GM12891 (cell line): ENCODE measurements around the gene ANKRD40CL.
A peak's percentile ranks its signal among the peaks of the same experiment; 100 is the strongest.

Experiments used
- DNase-seq: peaks from one replicate; pipeline ENCODE4 v3.0.0; 2011; ENCODE audit warnings: low spot score; ENCODE audit not compliant: insufficient read length
- FAIRE-seq: peaks from 2 replicates; lab custom pipeline; 2011; peaks lifted over from hg19 to GRCh38; lab: Jason Lieb, UNC
- PAX5 ChIP-seq: IDR thresholded peaks from 2 replicates; pipeline ENCODE4 v1.6.1; 2011; ENCODE audit warnings: low read length, moderate library complexity, mild to moderate bottlenecking; ENCODE audit not compliant: insufficient read depth, severe bottlenecking
- POLR2A ChIP-seq: IDR thresholded peaks from 2 replicates; pipeline ENCODE4 v1.6.1; 2011; ENCODE audit warnings: low read depth, low read length, control low read depth
- POLR2AphosphoS5 ChIP-seq: IDR thresholded peaks from 2 replicates; pipeline ENCODE4 v1.6.1; 2011; ENCODE audit warnings: low read depth, low read length, control low read depth
- POU2F2 ChIP-seq: IDR thresholded peaks from 2 replicates; pipeline ENCODE4 v1.6.1; 2011; ENCODE audit warnings: low read depth, mild to moderate bottlenecking, control low read depth, low read length, moderate library complexity
- SPI1 ChIP-seq: IDR thresholded peaks from 2 replicates; pipeline ENCODE4 v1.6.1; 2011; ENCODE audit warnings: low read depth, low read length, control low read depth
- TAF1 ChIP-seq: IDR thresholded peaks from 2 replicates; pipeline ENCODE4 v1.6.1; 2011; ENCODE audit warnings: low read depth, low read length, control low read depth

The ANKRD40CL gene

GRCh38 chr17:50765454-50766221 lies 1.7 kb downstream of the ANKRD40CL start:
- TF ChIP-seq PAX5 (no peak), SPI1 (peak; percentile 34; the same call in 1 of the 2 replicates)
- FAIRE-seq: peak; percentile 57
- no peak for DNase-seq

- FAIRE-seq (no peak), DNase-seq (no peak)
- TF ChIP-seq POLR2A (no peak), POLR2AphosphoS5 (no peak), POU2F2 (no peak), SPI1 (no peak), TAF1 (no peak), PAX5 (no peak)
Observed at GRCh38 chr17:50764734-50765149, 2.6 kb downstream of the ANKRD40CL start.

DNA sequence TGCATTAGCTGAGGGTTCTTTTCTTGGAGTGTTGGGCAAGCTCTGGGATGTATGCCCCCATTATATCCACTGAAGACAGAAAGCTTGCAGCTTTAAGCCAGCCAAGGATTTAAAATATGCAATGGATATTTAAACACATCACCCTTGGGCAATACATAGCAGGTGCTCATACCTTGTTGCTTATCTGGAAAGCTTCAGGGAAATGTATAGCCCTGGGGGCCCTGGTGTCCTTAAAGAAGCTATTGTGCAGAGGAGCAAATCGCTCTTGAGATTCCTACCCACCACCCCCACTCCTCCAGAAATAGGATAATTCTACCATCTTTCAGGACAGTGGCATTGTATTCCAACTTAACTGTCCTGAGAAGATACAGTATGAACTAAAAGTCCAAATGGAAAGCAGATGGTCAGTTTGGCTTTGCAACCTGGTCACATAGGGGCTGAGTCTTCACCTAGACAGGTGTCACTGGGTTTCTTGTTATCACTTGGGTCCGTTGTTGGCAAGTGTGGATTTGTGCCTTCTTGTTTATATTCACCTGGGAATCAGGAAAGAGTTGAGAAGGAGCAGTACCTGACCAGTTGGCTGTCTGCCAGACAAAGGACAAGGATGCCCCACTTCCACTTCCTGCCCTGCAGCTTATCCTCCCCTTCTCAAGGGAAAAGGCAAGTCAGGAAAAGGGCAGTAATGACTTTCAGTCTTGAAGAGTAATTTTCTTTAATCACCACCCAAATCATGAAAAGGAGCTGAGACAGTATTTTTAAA lies 3.4 kb downstream of the ANKRD40CL start:
- TF ChIP-seq SPI1 (0 out of 2 replicates have a peak, but pooled peaks have one; percentile 6), POU2F2 (no peak)
- DNase-seq (no peak), FAIRE-seq (no peak)

- no peak for FAIRE-seq
- DNase-seq: no peak
- TF ChIP-seq POU2F2 (no peak), POLR2AphosphoS5 (no peak), TAF1 (no peak)
Observed at GRCh38 chr17:50762177-50762576, 5.1 kb downstream of the ANKRD40CL start.

DNA sequence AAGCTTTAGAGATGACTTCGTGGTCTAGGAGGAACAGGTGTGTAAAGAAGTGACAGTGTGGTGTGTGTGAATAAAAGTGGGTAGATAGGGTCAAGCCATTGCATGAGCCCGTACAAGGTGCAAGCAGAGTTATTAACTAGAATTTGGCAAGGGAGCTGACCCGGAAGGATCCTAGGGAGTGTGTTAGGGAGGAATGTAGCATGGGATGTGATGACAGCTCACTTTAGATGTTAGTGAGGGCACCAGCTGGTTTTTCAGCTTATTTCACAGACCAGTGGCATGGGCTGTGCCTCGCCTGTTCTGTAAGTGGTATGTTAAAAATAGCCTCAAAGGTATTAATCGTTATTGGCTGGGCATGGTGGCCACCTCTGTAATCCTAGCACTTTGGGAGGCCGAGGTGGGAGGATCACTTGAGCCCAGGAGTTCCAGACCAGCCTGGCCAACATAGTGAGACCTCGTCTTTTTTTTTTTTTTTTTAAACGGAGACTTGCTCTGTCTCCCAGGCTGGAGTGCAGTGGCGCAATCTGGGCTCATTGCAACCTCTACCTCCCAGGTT lies 8.3 kb downstream of the ANKRD40CL start:
- DNase-seq: no peak
- no peak for FAIRE-seq
- no peak for TF ChIP-seq POLR2A
- no peak for TF ChIP-seq POU2F2

DNA sequence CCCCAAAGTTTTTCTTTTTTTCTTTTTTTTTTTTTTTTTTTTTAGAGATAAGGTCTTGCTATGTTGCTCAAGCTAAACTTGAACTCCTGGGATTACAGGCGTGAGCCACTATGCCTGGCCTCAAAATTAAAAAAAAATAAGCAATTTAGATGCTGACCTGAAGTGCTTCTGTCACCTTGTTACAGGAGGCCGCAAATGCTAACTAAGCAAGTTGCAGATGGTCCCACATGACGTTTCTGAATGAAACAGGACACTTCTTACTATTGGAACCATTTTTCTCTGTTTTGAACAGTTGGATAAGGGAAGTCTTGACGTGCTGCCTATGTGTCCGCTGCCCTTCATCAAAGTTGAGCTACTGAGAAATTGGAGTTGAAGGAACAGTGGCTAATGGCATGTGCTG lies 8.8 kb downstream of the ANKRD40CL start:
- TF ChIP-seq SPI1 (no peak), TAF1 (no peak), PAX5 (no peak), POU2F2 (no peak), POLR2AphosphoS5 (no peak), POLR2A (no peak)
- FAIRE-seq (no peak), DNase-seq (no peak)

- peak; percentile 54 for FAIRE-seq
- TF ChIP-seq POU2F2 (no peak), POLR2A (no peak), TAF1 (no peak), SPI1 (no peak), POLR2AphosphoS5 (no peak), PAX5 (no peak)
Observed at GRCh38 chr17:50754521-50754920, 12.8 kb downstream of the ANKRD40CL start.

GRCh38 chr17:50749245-50749644 lies 18.1 kb downstream of the ANKRD40CL start:
- no peak for FAIRE-seq
- DNase-seq: no peak
- no peak for TF ChIP-seq TAF1
- no peak for TF ChIP-seq POLR2A
- TF ChIP-seq PAX5: no peak
- TF ChIP-seq POLR2AphosphoS5: no peak
- no peak for TF ChIP-seq SPI1
- no peak for TF ChIP-seq POU2F2

More at GRCh38 chr17:50754521-50754920, 12.8 kb downstream of the ANKRD40CL start:
- DNase-seq: no peak

DNA sequence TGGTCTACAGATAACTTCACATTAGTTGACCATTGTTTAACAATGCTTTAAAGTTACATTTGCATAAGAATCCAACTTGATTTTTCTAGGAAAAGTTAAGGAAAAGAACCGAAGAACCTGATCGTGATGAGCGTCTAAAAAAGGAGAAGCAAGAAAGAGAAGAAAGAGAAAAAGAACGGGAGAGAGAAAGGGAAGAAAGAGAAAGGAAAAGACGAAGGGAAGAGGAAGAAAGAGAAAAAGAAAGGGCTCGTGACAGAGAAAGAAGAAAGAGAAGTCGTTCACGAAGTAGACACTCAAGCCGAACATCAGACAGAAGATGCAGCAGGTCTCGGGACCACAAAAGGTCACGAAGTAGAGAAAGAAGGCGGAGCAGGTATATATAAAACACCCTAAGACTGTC lies 21.7 kb downstream of the ANKRD40CL start:
- FAIRE-seq (no peak), DNase-seq (no peak)
- TF ChIP-seq TAF1: no peak
- TF ChIP-seq POU2F2: no peak
- TF ChIP-seq POLR2A: no peak
- no peak for TF ChIP-seq SPI1
- TF ChIP-seq POLR2AphosphoS5: no peak
- no peak for TF ChIP-seq PAX5

DNA sequence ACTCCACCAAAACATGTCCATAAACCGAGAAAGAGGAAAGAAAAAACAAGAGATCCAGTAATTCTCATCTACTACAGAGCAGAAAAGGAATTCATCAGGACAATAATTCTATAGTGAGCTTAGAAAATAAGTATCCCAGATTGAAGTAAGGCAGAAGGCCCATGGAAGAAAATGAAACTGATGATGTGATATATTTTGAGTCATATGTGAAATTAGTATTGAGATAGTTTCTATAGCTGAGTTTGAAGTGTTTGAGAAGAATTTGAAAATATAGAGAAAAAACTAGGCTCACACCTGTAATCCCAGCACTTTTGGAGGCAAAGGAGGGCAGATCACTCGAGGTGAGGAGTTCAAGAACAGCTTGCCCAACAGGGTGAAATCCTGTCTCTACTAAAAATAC lies 28.2 kb downstream of the ANKRD40CL start:
- TF ChIP-seq TAF1 (no peak), POLR2AphosphoS5 (no peak), POU2F2 (no peak), POLR2A (no peak), PAX5 (no peak), SPI1 (no peak)
- DNase-seq (no peak), FAIRE-seq (no peak)
